HG03097 (cell line): ENCODE results near the gene VPS37C.
"Not testable (repeated sequence)": the region's sequence is repeated elsewhere in the genome, so short reads cannot be mapped to it uniquely, and the experiment has no call there.

Experiments used
- ATAC-seq: cut with Tn5 transposase; IDR thresholded peaks from one replicate; pipeline ENCODE4 v1.9.1; 2021; ENCODE audit not compliant: unreplicated experiment, low FRiP score

The VPS37C gene

DNA sequence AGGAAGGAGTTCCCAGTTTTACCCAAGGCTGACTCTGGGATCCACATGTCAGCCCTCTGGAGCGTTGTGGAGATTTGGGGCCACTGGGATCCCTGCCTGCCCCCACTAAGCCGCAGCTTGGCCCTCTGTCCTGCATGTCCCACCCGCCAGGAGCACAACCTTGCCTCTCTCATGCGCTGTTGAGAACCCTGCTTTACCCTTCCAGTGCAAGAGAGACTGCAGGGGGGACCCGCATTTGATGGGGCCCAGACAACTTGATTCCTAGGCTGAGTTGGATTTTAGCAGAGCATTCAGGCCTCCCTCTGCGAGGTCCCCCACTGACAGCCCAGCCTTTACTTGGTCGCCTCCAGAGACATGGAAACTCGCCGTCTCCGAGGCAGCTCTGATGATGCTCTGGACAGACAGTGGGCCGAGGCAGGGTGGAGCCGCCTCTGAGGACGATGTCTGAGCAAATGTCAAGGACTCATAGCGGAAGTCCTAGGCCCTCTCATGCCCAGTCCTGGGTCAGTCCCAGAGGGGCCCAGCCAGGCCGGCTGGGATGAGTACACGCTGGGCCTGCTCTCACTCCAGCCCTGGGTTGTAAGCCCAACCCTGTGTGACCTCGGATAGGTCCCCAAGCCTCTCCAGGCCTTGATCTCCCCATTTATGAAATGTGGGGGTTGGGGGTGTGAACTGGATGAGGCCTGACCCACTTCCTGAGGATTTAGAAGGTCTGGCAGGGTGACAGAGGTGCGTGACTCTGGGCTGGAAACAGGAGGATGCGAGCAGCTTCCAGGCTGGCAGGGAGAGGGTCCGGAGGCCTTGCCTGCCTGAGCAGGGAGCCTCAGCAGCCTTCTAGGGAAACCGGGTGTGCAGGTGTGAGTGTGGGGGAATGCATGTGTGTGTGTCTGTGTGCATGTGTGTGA, 58.3 kb downstream of the VPS37C start:
- no peak for ATAC-seq

DNA sequence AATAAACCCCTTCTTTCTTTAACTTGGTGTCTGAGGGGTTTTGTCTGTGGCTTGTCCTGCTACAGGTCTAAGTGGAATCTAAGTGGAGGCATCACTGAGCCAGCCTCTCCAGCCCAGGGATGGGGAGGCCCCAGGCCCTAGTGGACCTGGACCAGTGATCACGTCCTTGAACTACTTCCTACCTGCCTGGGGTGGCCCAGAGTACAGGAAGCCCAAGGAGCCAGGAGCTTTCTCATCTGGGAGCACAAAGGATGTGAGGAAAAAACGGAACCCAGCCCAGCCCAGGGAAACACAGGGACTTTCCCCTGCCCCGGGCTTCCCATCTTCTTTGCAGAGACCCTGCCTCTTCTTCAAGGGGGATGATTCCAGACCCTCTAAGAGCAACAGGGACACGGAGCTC, 62.4 kb downstream of the VPS37C start:
- ATAC-seq = no peak

DNA sequence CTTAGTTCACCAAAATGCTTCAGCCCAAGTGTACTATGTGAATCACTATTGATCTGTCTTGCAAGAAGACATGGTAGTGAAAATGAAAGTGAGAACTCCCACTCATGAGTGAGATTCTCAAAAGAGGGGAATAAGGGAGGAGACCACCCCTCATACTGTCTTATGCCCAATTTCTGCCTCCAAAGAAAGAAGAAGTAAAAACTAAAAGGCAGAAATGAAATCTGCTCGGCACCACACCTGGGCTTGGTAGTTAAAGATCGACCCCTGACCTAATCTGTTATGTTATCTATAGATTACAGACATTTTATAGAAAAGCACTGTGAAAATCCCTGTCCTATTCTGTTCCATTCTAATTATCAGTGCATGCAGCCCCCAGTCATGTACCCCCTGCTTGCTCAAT, 63.0 kb downstream of the VPS37C start:
- not testable (repeated sequence) for ATAC-seq

DNA sequence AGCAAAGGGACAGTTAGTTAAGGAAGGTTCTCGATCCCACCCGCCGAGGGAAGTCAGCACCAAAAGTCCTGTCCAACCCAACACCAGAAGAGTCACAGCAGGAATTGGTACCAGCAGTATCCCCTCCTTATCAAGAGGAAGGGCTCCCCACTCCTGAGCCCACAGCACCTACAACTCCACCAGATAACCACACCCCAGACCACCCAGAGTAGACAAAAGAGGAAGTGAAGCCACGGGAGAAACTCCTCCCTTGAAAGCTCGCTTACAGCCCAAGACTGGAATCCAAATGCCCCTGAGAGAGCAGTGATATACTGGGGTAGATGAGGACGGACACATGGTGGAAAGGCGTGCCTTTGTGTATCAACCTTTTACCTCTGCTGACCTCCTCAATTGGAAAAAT, 66.2 kb downstream of the VPS37C start:
- no peak for ATAC-seq

DNA sequence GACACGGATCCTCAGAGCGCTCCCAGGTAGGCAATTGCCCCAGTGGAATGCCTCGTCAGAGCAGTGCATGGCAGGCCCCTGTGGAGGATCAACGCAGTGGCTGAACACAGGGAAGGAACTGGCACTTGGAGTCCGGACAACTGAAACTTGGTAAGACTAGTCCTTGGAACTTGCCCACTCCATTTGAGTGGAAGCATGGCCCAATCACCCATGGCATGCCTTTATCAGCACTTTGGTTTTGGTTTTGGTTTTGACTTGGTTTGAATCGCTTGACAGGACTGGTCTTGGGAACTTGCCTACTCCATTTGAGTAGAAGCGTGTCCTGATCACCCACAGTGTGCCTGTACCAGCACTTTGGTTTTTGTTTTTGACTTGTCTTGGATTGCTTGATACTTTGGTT, 67.1 kb downstream of the VPS37C start:
- ATAC-seq = not testable (repeated sequence)

DNA sequence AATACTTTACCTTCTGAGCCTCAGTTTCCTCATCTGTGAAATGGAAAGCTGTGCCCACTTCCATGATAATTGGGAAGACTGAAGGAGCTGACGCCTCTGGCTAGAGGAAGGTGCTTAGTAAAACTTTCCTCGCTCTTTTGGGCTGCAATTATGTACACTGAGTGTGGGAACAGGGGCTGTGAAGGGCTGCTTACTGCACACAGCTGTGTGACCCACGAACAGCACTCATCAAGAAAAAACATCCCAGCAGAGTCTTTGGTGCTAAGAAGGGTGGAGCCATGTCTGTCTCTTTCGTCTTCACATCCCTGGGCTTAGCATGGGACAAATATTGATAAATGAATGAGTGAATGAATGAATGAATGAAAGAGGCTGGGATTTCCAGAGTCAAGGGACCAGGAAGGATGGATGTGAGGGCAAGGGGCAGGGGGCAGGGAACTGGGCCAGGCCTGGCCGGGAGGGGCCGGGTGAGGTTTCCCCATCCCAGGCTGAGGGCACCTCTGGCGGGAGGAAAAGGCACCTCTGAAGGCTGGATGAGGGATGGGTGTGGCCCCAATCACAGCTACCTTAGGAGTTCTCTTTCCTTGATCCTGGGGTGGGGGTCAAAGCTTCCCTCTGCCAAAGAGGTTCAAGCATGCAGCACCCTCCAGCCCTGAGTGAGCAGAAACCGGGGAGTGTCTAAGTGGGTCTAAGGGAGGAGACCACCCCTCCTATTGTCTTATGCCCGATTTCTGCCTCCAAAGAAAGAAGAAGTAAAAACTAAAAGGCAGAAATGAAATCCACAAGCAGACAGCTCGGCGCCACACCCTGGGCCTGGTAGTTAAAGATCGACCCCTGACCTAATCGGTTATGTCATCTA, 68.1 kb downstream of the VPS37C start:
- no peak for ATAC-seq

DNA sequence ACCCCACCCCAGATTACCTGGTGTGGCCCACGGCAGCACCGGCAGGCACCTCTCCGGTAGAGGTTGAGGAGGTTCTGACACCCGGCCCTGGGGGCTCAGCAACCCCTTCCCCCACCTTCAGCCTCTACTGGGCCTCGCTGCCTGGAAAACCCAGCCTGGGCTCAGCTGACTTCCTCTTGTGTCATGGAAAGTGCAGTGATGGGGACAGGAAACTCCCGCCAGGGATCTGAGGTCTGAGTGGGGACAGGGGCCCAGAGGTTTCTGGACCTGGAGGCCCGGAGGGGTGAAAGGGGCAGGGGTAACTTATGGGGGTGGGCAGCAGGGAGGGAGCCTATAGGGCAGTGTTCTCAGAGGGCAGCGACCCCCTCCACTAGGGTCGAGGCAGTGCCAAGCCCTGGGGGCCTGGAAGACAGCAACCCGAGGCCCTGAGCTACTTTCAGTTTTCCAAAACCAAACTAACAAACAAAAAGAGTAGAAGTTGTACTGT, 68.9 kb downstream of the VPS37C start:
- no peak for ATAC-seq

DNA sequence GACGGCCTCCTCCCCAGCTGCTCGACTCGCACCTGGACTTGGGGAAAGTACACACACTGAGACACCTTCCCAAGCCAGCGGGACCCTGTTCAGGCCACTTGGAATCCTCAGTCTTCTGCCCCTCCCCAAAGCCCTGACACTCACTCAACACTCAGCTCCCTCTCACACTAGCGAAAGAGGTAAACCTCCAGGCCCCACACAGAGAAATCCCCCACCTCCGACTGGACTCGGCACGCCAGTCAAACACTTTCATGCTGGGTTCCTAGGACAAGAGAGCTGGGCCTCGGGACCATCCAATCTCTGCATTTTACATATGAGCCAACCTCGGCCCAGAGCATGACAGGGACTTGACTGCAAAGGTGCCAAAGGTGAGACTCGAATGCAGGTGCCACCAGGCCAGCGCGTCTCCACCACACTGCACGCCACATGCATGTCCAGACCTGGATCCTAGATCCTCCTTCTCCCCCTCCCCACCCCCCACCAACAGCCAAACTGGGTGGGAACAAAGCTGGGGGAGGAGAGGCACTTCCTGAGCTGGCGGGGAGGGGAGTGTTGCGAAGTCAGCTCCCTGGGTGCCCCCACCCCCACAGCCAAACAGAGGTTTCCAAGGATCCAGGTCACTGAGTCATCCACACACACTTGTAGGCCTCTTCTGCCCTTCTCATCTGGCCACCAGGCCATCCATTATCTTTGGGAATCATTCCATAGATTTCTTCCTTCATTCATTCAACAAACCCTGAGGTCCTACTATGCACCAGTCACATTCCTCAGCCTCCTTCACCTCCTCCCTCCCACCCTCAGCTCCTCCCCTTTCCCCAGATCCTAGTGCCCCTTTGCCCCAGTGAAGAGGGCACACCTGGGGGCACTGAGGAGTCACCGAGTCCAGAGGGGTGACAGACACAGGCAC, 69.6 kb downstream of the VPS37C start:
- no peak for ATAC-seq

DNA sequence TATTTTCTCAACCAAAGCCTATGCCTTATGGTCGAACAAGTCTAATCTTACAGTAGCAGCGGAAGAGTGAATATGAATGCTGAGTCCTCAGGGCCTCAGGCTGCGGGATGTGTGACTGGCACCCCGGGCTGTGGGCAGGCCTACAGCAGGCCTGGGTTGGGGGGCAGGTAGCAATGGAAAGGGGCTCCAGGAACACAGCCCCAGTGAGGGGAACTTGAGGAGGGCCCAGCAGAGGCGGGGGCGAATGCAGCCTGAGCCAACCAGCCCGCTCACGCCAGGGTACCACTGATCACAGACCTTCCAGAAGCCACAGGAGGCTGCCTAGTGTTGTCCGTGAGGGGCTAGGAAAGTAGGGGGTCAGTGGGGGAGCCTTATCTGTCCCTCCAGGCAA, 70.2 kb downstream of the VPS37C start:
- no peak for ATAC-seq

DNA sequence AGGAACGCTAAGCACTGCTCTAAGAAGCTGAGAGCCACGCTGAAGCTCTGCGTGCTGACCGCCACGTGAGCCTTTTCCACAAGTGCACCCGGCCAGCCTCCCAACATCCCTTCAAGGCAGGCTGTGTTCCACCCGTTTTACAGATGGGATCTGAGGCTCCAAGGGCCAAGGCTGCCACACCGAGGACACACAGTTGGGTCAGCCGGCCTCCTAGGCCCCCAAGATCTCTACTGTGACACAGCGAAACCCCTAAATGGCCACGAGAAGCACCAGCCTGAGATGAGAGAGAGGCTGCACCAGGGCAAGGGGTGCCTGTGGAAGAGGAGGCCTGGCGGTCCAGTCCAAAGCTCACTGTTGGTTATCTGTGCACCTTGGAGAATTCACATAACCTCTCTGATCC, 70.7 kb downstream of the VPS37C start:
- no peak for ATAC-seq

DNA sequence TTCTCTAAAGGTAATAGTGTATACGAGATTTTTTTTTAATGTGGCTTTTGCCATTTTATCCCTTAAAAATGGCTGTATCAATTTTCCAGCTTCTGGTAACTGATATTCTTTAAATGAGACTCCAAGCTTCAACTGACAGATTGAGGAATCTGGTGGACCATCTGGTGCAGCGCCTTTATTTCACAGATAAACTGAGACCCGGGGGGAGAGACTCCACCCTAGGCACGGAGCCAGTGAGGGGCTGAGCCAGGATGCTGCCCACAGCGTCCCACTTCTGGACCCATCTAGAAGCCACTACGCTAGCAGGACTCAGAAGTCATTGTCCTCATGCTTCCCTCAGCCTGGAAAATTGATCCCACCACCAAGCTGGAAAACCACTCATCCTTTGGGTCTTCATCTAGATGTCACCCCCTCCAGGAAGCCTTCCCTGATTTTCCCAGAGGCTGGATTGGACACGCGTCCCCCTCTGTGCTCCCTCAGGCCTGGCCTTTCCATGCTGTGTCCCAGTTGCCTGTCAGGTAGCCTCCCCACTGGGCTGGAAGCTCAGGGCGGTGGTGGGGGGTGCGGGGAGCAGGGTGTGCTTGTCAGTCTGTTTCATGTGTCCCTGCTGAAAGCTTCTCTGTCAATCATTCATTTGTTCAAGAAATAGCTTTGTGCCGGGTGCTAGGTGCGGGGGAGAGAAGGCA, 71.3 kb downstream of the VPS37C start:
- no peak for ATAC-seq

DNA sequence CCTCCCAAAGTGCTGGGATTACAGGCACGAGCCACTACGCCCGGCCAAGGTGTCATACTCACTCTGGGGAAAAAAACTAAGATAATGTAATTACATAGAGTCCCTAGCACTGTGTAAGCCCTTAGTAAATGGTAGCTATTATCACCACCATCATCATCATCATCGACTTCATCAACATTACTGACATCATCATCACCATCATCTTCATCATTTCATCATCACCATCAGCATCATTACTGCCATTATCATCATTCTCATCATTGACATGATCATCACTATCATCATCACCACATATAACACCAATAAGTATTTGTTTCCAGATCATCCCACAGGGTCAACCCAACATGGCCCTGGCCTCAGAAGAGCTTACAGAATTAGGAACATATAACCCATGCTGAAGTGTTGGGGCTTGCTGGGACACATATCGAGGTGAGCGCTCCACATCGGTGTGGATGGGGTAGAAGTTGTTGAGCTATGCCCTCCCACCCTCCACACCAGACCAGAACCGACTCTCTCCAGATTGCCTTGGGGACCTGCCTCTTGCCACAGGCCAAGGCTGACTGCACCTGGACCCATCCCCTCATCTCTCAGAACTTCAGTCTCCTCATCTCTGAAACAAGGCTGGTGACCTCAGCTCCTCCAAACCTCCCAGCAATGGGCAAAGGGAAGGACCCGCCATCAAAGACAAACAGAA, 73.7 kb downstream of the VPS37C start:
- ATAC-seq = no peak

DNA sequence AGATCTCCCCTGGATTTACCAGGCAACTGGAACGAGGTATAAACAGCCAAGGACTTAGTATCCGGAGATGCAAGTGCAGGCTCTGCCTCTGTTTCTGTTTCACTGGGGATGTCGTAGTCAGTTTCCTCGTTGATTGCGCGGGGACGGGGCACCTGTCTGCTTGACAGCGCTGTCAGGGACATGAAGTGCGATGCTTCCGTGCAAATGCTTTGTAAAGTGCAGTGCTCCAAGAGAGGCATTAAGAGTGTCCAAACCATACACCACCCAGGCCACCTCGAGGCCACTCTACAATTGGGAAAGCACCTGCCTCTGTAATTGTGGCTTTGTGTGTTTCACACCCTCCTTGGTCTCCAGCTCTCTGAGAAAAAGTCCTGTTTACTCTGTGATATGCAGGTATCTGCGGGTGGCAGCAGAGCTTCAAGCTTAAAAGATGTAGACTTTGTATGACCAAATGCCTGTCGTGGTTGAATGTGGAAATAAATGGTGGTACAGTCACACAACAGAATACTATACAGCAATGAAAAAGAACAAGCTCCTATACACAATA, 77.6 kb downstream of the VPS37C start:
- no peak for ATAC-seq

DNA sequence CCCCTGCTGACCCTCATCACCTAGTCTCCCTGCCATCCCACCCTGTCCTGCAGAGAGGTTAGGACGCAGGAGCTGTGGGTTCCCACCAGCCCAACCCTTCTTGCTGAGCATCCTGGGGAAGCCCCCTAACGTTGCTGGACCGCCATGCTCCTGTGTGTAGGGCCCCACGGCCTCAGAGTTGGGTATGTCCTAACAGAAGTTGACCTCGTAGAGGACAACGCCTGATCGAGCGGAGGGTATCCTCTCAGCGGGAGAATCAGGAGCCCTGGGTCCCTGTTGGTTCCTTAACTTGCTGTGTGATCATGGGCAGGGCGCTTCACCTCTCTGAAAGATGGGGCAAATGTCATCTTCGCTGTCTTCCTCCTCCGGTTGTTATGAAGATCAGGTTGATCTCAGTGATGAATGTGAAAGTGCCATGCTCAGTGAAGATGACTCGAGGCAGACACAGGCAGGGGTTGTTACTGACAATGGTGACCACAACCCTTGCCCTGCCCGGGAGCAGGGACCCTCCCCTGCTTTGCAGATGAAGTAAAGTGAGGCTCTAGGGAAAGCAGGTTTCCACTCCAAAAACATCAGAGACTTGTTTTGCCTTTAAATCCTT, 78.2 kb downstream of the VPS37C start:
- ATAC-seq = no peak

DNA sequence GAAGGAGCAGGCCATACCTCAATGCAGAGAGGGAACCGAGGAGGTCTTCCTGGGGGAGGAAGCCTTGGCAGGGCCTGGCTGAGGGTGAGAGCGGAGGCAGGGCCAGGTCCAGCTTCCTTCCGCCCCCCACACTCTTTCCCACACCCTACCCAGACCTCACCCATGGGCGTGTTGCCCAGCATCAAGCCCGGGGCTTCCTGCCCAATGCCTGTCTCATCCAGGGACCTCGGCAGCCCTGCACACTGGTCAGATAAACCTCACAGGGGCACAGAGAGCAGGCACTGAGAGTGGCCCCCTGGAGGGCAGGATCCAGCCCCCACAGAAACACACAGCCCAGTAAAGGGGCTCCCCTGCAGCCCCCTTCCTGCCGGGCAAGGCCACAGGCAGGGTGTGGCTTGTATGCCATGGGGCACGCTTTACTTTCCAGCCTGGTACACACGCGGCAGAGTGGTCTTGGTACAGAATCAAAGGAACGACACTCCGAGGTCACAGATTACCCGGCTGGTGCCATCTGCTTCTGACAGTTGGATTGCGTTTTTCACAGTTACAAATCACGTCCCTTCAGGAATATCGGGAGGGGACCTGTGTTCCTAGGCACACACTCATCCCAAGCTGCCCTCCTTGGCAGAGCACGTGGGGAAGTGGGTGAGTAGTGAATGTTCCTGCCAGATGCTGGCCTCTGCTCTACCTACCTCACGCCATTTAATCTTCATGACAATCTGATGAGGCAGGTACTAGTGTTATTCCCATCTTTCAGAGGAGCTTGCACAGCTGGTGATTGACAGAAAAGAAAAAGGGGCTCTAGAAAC, 79.0 kb downstream of the VPS37C start:
- ATAC-seq = no peak

DNA sequence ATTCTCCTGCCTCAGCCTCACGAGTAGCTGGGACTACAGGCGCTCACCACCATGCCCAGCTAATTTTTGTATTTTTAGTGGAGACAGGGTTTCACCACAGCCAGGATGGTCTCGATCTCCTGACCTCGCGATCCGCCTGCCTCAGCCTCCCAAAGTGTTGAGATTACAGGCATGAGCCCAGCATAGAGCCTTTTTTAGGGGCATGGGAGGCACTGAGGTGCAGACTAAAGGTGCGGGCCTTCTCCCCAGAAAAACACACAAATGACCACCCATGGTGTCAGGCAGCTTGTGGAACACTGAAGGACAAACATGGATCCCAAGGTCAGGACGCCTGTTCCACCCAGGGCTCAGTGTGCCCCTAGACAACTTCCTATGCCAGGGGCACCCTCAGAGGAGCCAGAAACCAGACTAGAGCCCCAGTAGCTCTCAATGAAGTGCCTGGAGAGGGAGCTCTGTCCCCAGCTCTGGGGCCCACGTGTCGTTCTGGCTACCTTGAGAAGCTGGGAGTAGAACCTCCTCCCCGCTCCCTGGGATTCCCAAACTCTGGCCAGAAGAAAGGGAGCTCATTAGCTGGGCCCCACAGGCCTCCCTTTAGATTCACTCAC, 80.1 kb downstream of the VPS37C start:
- ATAC-seq = no peak

DNA sequence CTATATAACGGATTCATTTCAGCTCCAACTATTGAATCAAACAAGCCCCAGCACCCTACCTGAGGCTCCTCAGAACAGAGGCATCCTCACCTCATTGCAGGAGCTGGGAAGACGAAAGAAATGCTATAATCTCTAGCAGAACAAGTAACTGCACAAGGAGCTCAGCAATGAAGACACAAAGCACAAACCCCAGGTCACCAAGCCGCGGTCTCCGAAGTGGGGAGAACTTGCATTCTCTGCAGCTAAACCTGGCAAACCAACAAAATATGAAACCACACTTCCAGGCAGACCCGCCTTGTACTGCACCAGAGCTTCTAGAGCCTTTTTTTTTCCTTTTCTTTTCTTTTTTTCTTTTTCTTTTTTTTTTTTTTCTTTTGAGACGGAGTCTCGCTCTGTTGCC, 80.7 kb downstream of the VPS37C start:
- ATAC-seq = no peak
